Measurements from ENCODE around the gene IFNA21. TPM values are rescaled to one million over a fixed set of nuclear protein-coding genes. Genes with fewer than 3 reads are reported as not detected.

IFNA21 gene
- total and polyA plus RNA-seq, 2 of the 8 experiments (the other 6 are each of a cell fraction or from before 2014, with no cell fraction given) = not detected

GRCh38 chr9:21121595-21122251, 44.7 kb downstream of the IFNA21 start (continued):
- TF ChIP-seq KDM1A (IDR thresholded peaks at IDR 0.05; ENCODE audit: borderline replicate concordance, low read length) = no peak

All from H1 (cell line).